ENCODE measurements around the gene MTOR. TPM values are rescaled to one million over a fixed set of nuclear protein-coding genes. Genes with fewer than 3 reads are reported as not detected.
A peak's percentile ranks its signal among the peaks of the same experiment; 100 is the strongest.

Gene MTOR
- total RNA-seq, 4 donors from 2014 or later, result 40.4 to 51.4 (median 49.6) TPM

DNA sequence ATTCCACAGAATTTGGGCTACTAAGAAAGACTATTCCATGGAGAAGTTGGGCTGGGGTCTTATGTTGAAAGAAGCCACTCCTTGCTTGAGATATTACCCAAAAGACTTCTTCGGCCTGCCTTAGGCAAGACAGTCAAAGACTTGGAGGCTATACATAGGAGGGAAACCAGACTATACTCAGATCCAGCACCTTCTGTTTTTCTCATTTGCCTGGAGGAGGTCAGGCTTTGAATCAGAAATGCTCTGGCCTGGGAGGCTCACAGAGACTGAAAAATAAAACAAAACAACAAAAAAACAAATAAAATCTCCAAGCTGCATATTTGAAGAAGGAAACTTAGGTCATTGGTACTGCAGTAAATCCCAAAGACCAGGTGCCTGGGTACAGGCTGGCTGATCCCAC, 124.3 kb downstream of the MTOR start:
- no peak for DNase-seq (ENCODE audit: low spot score in 2 of 2)
- Histone ChIP-seq H3K27me3 (no peaks in the 10 kb centered on the region), H3K9me3 (no peaks in the 10 kb centered on the region), H3K27ac (peak overlapping the region in 2 of 4 donors; percentile 67 to 76), H3K4me3 (no peak overlapping the region), H3K4me1 (peaks cover 0 to 34% (median 17%) of the 10 kb centered on the region in 4 donors), H3K36me3 (peaks cover 0 to 61% (median 0%) of the 10 kb centered on the region in 3 donors)
- WGBS, 2 donors, result 81 to 84% methylated on average over 1 of the region's 1 CpG
- TF ChIP-seq POLR2A (IDR thresholded peaks at IDR 0.05) (no peak), EP300 (IDR thresholded peaks at IDR 0.05) (no peak), CTCF (IDR thresholded peaks at IDR 0.05) (no peak)

GRCh38 chr1:11134898-11135266, 127.5 kb downstream of the MTOR start:
- no peaks in the 10 kb centered on the region for H3K27me3 ChIP-seq
- H3K27ac ChIP-seq, result peak overlapping the region; percentile 2 to 90 (median 48)
- no peak overlapping the region for H3K4me3 ChIP-seq
- H3K36me3 ChIP-seq, result peaks cover 0 to 79% (median 7%) of the 10 kb centered on the region in 3 donors
- H3K9me3 ChIP-seq, result no peaks in the 10 kb centered on the region
- no peak for TF ChIP-seq CTCF (IDR thresholded peaks at IDR 0.05)
- no peak for DNase-seq (ENCODE audit: low spot score in 2 of 2)
- peaks cover 0 to 43% (median 19%) of the 10 kb centered on the region in 4 donors for H3K4me1 ChIP-seq
- 60 to 70% methylated on average over 5 of the region's 5 CpGs for WGBS, 2 donors

DNA sequence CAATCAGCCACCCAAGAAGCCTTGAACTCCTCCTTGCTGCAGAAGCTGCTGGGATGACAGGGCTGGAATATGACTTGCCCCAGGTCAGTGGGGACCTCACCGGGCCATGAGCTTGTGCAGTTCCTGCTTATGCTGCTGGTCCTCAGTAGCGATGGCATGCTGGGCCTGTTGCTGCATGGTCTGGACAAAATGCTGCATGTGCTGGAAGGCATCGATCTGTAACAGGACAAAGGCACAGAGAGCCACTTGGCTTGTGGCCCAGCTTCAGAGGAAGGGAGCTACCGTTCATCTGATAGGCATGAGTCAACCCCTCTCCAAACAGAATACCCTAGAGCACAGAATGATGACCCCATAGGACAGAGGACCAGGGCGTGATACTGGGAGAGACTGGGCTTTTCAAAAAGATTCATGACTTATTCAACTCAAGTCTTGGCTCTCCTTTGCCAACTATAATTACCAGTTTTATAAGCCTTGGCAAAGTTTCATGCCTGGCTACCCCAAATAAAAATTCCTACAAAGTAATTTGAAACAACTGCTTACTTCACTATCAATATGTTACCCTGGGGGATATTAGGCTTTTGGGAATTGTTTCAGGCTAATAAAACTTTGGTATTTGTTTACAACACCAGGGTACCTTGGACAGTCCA, 128.0 kb downstream of the MTOR start:
- H3K27ac ChIP-seq, result peak overlapping the region; percentile 10 to 90 (median 66)
- no peaks in the 10 kb centered on the region for H3K27me3 ChIP-seq
- peaks cover 0 to 43% (median 19%) of the 10 kb centered on the region in 4 donors for H3K4me1 ChIP-seq
- TF ChIP-seq POLR2A (IDR thresholded peaks at IDR 0.05) (no peak), EP300 (IDR thresholded peaks at IDR 0.05) (no peak), CTCF (IDR thresholded peaks at IDR 0.05) (no peak)
- peak in 1 of 2 donors; percentile 38 for DNase-seq (ENCODE audit: low spot score in 2 of 2)
- WGBS, 2 donors, result 32% methylated on average over 4 to 5 of the region's 5 CpGs
- H3K36me3 ChIP-seq, result peaks cover 0 to 79% (median 7%) of the 10 kb centered on the region in 3 donors
- H3K4me3 ChIP-seq, result no peak overlapping the region
- no peaks in the 10 kb centered on the region for H3K9me3 ChIP-seq

DNA sequence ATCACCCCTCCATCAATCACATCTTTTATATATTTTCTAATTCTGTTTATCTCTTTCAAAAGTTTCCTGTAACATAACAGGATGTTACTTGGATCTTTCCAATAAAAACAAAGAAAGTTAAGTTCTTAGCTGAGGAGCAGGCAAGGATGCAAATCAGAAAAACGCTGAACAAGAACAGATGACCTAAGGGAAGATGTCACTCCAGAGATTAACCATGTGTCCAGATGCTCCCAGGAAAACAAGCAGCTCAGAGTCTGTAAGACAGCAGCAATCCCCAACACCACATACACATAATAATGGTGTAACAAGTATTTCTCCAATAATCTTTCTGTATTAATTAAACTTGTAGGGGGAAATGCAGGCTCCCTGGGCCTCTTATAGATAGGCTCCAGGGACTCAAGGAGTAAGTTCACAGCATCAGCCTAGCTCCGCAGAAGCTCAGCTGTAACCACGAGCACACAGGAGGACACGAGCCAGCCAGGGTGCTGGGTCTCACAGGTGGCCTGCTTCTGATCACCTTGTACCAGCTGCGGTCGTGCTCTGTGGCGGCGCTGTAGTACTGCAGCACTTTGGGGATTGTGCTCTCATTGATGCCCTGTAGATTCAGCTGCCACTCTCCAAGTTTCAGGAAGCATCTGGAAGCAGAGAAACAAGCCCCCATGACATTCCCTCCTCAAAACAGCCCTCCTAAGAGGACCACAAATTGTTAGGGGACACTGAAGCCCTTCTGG, 129.6 kb downstream of the MTOR start:
- Histone ChIP-seq H3K9me3 (no peaks in the 10 kb centered on the region), H3K36me3 (peaks cover 0 to 80% (median 20%) of the 10 kb centered on the region in 3 donors), H3K27me3 (no peaks in the 10 kb centered on the region), H3K4me1 (peaks cover 0 to 43% (median 17%) of the 10 kb centered on the region in 4 donors), H3K27ac (peak overlapping the region; percentile 48 to 90 (median 78)), H3K4me3 (no peak overlapping the region)
- DNase-seq (ENCODE audit: low spot score in 2 of 2), result peak in 1 of 2 donors; percentile 43
- WGBS, 2 donors, result 67 to 77% methylated on average over 8 of the region's 8 CpGs
- TF ChIP-seq POLR2A (IDR thresholded peaks at IDR 0.05) (no peak), CTCF (IDR thresholded peaks at IDR 0.05) (peak in 2 of 5 experiments; percentile 21 to 28), EP300 (IDR thresholded peaks at IDR 0.05) (peak; percentile 33 to 76)

- Histone ChIP-seq H3K4me3 (no peak overlapping the region), H3K27me3 (no peaks in the 10 kb centered on the region), H3K9me3 (no peaks in the 10 kb centered on the region), H3K27ac (peak overlapping the region; percentile 9 to 90 (median 67)), H3K36me3 (peaks cover 0 to 82% (median 20%) of the 10 kb centered on the region in 3 donors), H3K4me1 (peaks cover 0 to 43% (median 17%) of the 10 kb centered on the region in 4 donors)
- TF ChIP-seq CTCF (IDR thresholded peaks at IDR 0.05) (no peak), POLR2A (IDR thresholded peaks at IDR 0.05) (no peak), EP300 (IDR thresholded peaks at IDR 0.05) (no peak)
- DNase-seq (ENCODE audit: low spot score in 2 of 2), result no peak
- WGBS, 2 donors, result 61 to 63% methylated on average over 3 of the region's 3 CpGs
Measured at GRCh38 chr1:11131816-11132215, 130.5 kb downstream of the MTOR start.
